NOMO-1 treated with dmso at 0.1 percent for 144 hours (cell line): ENCODE measurements around the gene ATM.

Experiments
- DNase-seq: peaks from one replicate; lab custom pipeline; 2025; ENCODE audit not compliant: unreplicated experiment; lab: John Stamatoyannopoulos, UW

Gene ATM, protein sequence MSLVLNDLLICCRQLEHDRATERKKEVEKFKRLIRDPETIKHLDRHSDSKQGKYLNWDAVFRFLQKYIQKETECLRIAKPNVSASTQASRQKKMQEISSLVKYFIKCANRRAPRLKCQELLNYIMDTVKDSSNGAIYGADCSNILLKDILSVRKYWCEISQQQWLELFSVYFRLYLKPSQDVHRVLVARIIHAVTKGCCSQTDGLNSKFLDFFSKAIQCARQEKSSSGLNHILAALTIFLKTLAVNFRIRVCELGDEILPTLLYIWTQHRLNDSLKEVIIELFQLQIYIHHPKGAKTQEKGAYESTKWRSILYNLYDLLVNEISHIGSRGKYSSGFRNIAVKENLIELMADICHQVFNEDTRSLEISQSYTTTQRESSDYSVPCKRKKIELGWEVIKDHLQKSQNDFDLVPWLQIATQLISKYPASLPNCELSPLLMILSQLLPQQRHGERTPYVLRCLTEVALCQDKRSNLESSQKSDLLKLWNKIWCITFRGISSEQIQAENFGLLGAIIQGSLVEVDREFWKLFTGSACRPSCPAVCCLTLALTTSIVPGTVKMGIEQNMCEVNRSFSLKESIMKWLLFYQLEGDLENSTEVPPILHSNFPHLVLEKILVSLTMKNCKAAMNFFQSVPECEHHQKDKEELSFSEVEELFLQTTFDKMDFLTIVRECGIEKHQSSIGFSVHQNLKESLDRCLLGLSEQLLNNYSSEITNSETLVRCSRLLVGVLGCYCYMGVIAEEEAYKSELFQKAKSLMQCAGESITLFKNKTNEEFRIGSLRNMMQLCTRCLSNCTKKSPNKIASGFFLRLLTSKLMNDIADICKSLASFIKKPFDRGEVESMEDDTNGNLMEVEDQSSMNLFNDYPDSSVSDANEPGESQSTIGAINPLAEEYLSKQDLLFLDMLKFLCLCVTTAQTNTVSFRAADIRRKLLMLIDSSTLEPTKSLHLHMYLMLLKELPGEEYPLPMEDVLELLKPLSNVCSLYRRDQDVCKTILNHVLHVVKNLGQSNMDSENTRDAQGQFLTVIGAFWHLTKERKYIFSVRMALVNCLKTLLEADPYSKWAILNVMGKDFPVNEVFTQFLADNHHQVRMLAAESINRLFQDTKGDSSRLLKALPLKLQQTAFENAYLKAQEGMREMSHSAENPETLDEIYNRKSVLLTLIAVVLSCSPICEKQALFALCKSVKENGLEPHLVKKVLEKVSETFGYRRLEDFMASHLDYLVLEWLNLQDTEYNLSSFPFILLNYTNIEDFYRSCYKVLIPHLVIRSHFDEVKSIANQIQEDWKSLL (N-terminal part only)

DNA sequence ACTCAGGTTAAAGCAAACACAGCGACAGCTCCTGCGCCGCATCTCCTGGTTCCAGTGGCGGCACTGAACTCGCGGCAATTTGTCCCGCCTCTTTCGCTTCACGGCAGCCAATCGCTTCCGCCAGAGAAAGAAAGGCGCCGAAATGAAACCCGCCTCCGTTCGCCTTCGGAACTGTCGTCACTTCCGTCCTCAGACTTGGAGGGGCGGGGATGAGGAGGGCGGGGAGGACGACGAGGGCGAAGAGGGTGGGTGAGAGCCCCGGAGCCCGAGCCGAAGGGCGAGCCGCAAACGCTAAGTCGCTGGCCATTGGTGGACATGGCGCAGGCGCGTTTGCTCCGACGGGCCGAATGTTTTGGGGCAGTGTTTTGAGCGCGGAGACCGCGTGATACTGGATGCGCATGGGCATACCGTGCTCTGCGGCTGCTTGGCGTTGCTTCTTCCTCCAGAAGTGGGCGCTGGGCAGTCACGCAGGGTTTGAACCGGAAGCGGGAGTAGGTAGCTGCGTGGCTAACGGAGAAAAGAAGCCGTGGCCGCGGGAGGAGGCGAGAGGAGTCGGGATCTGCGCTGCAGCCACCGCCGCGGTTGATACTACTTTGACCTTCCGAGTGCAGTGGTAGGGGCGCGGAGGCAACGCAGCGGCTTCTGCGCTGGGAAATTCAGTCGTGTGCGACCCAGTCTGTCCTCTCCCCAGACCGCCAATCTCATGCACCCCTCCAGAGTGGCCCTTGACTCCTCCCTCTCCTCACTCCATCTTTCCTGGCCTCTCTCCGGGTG is at the start of gene ATM, which contains the start of gene NPAT:
ATM (plus strand) TSS at position 494 of the 774 bp plus-strand sequence. CDS start 4,558 bp downstream, outside the sequence.
NPAT (minus strand) TSS at position 65 of the 774 bp plus-strand sequence. CDS start 102 bp downstream, outside the sequence.
- DNase-seq, result peak; percentile 98

GRCh38 chr11:108177570-108177969 is 45.3 kb upstream of the ATM start:
- no peak for DNase-seq

GRCh38 chr11:108193725-108194124 is 29.1 kb upstream of the ATM start:
- no peak for DNase-seq

DNA sequence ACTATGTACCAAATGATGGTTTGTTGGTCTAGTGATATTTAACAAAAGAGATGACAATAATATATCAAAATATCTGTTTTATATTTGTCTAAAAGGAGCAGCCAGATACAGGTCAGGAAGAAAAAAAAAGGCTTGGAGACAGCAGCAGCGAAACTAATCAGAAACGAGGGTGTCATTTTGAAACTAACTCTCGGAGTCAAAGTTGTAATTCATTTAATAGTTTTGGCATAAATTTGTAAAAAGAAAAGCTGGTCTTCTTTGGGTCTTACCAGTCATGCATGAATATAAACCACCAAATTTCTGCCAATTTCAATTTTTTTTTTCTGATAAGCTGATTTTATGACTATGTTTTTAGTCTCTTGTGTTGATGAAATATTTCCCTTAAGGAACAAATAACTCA is 26.0 kb upstream of the ATM start:
- no peak for DNase-seq

DNA sequence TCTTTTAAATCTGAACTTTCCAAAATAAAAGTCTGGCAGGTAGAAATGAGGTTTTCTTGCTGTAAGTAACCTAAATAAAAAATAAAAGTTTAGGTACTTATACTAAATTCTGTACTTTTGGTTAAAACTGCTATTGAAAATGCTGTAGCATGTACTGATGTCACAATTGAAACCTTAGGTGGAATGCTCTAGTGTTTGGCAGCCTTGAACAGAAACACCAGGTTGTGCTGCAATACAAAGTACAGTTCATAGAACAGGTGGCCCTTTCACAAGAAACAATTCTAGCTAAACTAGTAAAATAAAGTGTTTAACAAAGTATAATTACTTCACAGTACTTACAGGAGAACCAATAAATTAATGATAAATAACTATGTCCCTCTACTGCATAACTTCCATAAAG is 25.5 kb upstream of the ATM start:
- no peak for DNase-seq

GRCh38 chr11:108198833-108199232 is 24.0 kb upstream of the ATM start:
- DNase-seq, result no peak

- peak; percentile 49 for DNase-seq
Measured at GRCh38 chr11:108199446-108200321, 23.2 kb upstream of the ATM start.

DNA sequence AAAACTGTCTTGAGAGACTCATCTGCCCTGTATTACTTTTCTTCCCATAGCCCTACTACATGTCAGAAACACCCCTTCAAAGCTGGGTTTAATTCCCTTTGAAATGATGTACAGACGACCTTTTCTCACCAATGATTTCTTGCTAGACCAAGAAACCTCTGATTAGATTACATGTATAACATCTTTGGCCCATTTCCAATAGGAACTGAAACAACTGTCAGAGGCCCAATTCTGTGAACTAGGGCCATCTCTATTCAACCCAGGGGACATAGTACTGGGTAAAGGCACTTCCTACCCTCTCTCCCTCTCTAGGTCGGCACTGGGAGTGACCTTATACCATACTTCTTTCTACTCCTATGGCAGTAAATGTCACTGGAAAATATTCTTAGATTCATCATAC is 19.8 kb upstream of the ATM start:
- DNase-seq, result no peak

DNA sequence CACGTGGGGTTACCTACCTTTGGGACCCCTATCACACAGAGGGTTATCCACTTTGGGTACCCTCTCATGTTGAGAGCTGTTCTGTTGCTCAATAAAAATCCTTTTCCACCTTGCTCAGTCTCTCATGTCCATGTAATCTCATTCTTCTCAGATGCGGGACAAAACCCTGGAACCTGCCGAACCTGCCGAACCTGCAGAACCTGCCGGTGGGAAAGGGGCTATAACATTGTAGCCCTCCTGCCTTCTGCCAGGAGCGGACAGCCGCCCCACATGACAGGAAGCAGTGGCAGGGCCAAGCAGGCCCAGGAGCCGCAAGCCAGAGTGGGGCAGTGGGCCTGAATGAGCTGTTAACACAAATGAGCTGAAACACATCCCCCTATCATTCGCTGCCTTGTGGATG is 18.5 kb upstream of the ATM start:
- DNase-seq, result no peak

DNA sequence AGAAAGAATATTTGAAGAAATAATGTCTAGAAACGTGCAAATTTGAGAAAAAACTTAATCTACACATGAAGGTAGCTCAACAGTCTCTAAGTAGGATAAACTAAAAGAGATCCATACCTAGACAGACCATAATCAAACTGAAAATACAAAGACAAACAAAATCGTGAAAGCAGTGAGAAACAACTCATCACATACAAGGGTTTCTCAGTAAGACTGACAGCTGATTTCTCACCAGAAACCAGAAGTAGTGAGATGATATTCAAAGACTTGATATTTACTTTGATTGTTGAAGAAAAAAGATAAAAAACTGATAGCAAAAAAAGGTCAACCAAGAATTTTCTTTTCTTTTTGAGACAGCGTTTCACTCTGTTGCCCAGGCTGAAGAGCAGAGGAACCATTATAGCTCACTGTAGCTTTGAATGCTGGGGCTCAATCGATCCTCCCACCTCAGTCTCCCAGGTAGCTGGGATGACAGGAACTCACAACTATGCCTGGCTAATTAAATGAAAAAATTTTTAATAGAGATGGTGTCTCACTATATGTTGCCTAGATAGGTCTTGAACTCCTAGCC is 17.9 kb upstream of the ATM start:
- no peak for DNase-seq

- no peak for DNase-seq
Measured at GRCh38 chr11:108206171-108206570, 16.7 kb upstream of the ATM start.

DNA sequence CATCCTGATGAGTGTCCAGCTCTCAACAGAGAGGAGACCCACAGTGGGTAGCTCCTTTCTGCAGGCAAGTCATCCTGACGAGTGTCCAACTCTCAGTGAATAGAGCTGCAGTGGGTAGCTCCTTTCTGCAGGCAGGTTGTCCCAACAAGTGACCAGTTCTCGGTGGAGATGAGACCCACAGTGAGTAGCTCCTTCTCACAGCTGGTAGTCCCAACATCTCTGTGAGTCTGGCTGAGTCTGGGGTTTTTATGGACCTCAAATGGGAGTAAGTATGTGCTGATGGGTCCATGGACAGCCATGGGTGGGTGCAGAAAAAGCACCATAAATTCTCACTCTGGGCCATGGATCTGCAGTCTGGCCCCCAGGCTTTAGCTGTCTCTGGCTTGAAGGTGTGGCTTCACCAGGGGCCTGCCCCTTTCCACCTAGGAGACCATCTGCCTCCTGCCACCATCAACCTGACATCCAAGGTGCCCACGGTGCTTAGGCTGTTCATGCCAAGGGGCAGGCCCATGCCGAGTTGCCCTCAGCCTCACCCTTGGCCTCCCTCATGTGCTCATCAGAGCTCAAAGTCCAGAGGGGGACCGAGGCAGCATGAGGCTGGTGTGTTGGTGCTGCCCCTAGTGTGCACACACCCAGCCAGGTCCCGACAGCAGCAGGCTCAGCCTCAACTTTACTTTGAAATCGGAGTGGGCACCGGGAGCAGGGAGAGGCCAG is 15.7 kb upstream of the ATM start:
- DNase-seq, result no peak

- no peak for DNase-seq
Measured at GRCh38 chr11:108207683-108208060, 15.2 kb upstream of the ATM start.

- no peak for DNase-seq
Measured at GRCh38 chr11:108210441-108210840, 12.4 kb upstream of the ATM start.

GRCh38 chr11:108213784-108214183 is 9.1 kb upstream of the ATM start:
- no peak for DNase-seq

DNA sequence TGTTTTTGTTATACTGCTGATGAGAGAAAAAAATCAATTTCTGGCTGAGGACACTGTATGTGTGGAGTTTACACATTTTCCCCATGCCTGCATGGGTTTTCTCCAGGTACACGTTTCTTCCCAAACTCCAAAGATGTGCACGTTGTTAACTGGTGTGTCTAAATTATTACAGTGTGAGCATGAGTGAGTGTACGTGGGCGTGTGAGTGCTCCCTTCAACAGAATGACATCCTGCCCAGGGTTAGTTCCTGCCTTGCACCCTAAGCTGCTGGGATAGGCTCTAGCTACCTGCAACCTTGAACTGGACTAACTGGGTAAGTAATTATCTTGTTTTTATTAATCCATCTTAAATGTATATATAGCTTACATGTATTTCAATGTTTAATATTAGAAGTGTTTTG is 5.9 kb upstream of the ATM start:
- DNase-seq, result no peak

DNA sequence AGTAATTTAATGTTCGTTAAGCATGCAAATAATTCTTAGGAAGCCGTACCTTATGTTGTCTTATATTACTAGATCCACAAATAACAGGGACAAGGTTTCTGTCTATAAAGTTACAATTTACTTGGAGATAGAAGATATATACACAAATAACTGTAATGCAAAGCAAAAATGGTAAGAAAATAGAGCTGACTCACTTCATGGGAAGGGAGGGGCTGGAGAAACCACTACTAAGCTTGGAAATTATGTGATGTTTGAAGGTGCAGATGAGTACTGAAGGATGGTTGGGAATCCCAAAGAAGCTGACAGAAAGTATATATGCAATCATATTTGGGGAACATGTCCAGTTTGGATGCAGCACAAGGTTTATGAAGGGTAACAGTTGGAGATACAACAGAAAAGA is 4.4 kb upstream of the ATM start:
- DNase-seq, result no peak
